Kidney glomerular epithelial cell (primary cell): ENCODE data around the gene IQCN.

Experiments
- DNase-seq: peaks from one replicate; lab custom pipeline; 2025; lab: John Stamatoyannopoulos, UW

Gene IQCN

GRCh38 chr19:18208098-18208951 lies 65.9 kb downstream of the IQCN start:
- DNase-seq: no peak
